Psoas muscle (tissue), 8 donors: ENCODE results near the gene REV3L. TPM values are rescaled to one million over a fixed set of nuclear protein-coding genes. Genes with fewer than 3 reads are reported as not detected.
"Not testable (repeated sequence)": the region's sequence is repeated elsewhere in the genome, so short reads cannot be mapped to it uniquely, and the experiment has no call there.

Experiments
- ATAC-seq, 4 donors: fragments of 200-7000 bp; cut with Tn5 transposase; one replicate each; pipeline ENCODE4 v1.9.1; 2020; ENCODE audit warnings: moderate library complexity in 3 of 4, mild to moderate bottlenecking in 2 of 4
- DNase-seq, 2 donors: peaks; one replicate each; pipeline ENCODE4 v3.0.0-alpha.2; 2020
- H3K27ac ChIP-seq: fragments of 200-600 bp; one replicate; pipeline ENCODE4 v1.8.0; 2022
- H3K27me3 ChIP-seq, 3 donors: fragments of 200-600 bp in 1 of 3; one replicate each; pipeline versions ENCODE4 v1.6.1 to v1.8.0; 2013 to 2022; ENCODE audit warnings: low read length in 2 of 3, mild to moderate bottlenecking in 2 of 3, moderate library complexity in 1 of 3; ENCODE audit not compliant: insufficient read depth in 3 of 3
- H3K36me3 ChIP-seq, 2 donors: fragments of 200-600 bp in 1 of 2; one replicate each; pipeline versions ENCODE4 v1.6.1 to v1.8.0; 2013 to 2022; ENCODE audit warnings: low read depth in 1 of 2, mild to moderate bottlenecking in 1 of 2, moderate library complexity in 1 of 2; ENCODE audit not compliant: insufficient read depth in 1 of 2
- H3K4me1 ChIP-seq: fragments of 200-600 bp; one replicate; pipeline ENCODE4 v1.8.0; 2022
- H3K4me3 ChIP-seq: fragments of 200-600 bp; one replicate; pipeline ENCODE4 v1.8.0; 2022; ENCODE audit warnings: mild to moderate bottlenecking
- H3K9me3 ChIP-seq: fragments of 200-600 bp; one replicate; pipeline ENCODE4 v1.8.0; 2022
- WGBS, 3 donors: extraction: QIAGEN DNeasy Blood & Tissue Kit; methylation state at CpG; one replicate each; pipeline versions ENCODE4 v1.1.6 to v1.1.7; 2013; 5-methylcytosine and 5-hydroxymethylcytosine counted together
- intact Hi-C, 2 donors: fragments of 100-400 bp; cut with DNase I; formaldehyde crosslinking; loops; one replicate each; pipeline versions ENCODE4 v1.11.0 to v1.14.2; 2022
- polyA plus RNA-seq, 3 donors: library from polyadenylated mRNA; stranded (reverse); fragments of 200-250 nt; gene quantifications; one replicate each; pipeline ENCODE4 v1.2.3, GENCODE V29; 2013
- total RNA-seq, 4 donors: library from RNA; stranded (reverse); fragmentation: NEBNext Ultra II Directional in 2 of 4; extraction: Animal tissue kit (Norgen Biotek cat#: 25700) in 2 of 4; gene quantifications; one replicate each; pipeline versions ENCODE4 v1.2.1 to v1.2.4, GENCODE V29; 2021 to 2023
- TF ChIP-seq, protein P1 (sequence below): fragments of 200-600 bp; IDR thresholded peaks from one replicate; pipeline ENCODE4 v1.8.0; 2022; ENCODE audit warnings: antibody characterized with exemption
- donor health status: healthy with polysubstance abuse.
- donor health status: DM: no; HTN: no; CAD: no; lungs with moderate emphysema.
- donor health status: Bipolar disorder and iron deficiency.
- donor health status: healthy.
- donor health status: DM: yes; HTN: yes; CAD: no.
- donor health status: DM: no; HTN: no; CAD: no.
- donor health status: DM: no; HTN: no; CAD: no.
- donor health status: DM: yes; HTN: yes; CAD: no.

REV3L gene
- total and polyA plus RNA-seq, 7 donors = 9.0 to 36.3 (median 18.8) TPM

DNA sequence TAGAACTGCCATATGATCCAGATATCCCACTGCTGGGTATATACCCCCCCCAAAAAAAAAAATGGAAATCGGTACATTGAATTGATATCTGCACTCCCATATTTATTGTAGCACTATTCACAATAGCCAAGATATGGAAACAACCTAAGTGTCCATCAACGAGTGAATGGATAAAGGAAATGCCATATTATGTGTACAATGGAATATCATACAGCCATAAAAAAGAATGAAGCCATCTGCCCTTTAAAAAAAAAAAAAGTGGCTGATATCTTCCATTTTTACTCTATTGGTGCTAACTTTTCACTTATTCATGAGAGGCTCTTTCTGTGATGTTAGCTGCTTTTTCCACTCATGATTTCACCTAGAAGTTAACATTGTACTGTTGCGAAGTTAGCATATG is 156.5 kb downstream of the REV3L start:
- Histone ChIP-seq H3K27me3 (no peaks in the 10 kb centered on the region), H3K9me3 (no peaks in the 10 kb centered on the region), H3K27ac (no peak overlapping the region), H3K4me1 (no peaks in the 10 kb centered on the region), H3K4me3 (no peak overlapping the region), H3K36me3 (peaks cover 0 to 99% of the 10 kb centered on the region in 2 donors)
- WGBS, 3 donors = 97 to 98% (median 98%) methylated on average over 3 of the region's 3 CpGs
- ATAC-seq (no peak), DNase-seq (no peak)
- TF ChIP-seq, protein P1, sequence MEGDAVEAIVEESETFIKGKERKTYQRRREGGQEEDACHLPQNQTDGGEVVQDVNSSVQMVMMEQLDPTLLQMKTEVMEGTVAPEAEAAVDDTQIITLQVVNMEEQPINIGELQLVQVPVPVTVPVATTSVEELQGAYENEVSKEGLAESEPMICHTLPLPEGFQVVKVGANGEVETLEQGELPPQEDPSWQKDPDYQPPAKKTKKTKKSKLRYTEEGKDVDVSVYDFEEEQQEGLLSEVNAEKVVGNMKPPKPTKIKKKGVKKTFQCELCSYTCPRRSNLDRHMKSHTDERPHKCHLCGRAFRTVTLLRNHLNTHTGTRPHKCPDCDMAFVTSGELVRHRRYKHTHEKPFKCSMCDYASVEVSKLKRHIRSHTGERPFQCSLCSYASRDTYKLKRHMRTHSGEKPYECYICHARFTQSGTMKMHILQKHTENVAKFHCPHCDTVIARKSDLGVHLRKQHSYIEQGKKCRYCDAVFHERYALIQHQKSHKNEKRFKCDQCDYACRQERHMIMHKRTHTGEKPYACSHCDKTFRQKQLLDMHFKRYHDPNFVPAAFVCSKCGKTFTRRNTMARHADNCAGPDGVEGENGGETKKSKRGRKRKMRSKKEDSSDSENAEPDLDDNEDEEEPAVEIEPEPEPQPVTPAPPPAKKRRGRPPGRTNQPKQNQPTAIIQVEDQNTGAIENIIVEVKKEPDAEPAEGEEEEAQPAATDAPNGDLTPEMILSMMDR = no peak
- intact Hi-C loops = no loop called here

- WGBS, 3 donors = 34 to 42% (median 37%) methylated on average over 2 of the region's 2 CpGs
- ATAC-seq = peak in 1 of 4 donors; percentile 62
- Histone ChIP-seq H3K27ac (no peak overlapping the region), H3K4me1 (no peaks in the 10 kb centered on the region), H3K36me3 (peaks cover 0 to 95% of the 10 kb centered on the region in 2 donors), H3K4me3 (no peak overlapping the region), H3K9me3 (no peaks in the 10 kb centered on the region), H3K27me3 (no peaks in the 10 kb centered on the region)
- intact Hi-C loops = no loop called here
- TF ChIP-seq, protein P1 = no peak
- no peak for DNase-seq
Measured at GRCh38 chr6:111322145-111322544, 160.9 kb downstream of the REV3L start.

DNA sequence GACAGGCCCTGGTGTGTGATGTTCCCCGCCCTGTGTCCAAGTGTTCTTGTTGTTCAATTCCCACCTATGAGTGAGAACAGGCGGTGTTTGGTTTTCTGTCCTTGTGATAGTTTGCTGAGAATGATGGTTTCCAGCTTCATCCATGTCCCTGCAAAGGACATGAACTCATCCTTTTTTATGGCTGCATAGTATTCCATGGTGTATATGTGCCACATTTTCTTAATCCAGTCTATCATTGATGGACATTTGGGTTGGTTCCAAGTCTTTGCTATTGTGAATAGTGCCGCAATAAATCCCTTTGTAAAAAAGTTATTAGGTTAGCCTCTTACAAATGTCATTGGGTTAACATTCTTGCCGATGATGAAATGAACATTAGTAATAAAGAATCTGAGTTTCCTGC is 175.1 kb downstream of the REV3L start:
- intact Hi-C loops = loop anchor here in 1 of 2 donors (5.0 kb wide), 1 partner anchor 46 kb away; no protein-coding TSS in a partner anchor
- ATAC-seq, H3K27ac ChIP-seq, DNase-seq, H3K4me1 ChIP-seq, H3K4me3 ChIP-seq, H3K9me3 ChIP-seq, H3K27me3 ChIP-seq: not testable (repeated sequence)
- H3K36me3 ChIP-seq = peaks cover 6 to 84% of the 10 kb centered on the region in 2 donors
- 98% methylated on average over 4 of the region's 4 CpGs for WGBS, 3 donors

DNA sequence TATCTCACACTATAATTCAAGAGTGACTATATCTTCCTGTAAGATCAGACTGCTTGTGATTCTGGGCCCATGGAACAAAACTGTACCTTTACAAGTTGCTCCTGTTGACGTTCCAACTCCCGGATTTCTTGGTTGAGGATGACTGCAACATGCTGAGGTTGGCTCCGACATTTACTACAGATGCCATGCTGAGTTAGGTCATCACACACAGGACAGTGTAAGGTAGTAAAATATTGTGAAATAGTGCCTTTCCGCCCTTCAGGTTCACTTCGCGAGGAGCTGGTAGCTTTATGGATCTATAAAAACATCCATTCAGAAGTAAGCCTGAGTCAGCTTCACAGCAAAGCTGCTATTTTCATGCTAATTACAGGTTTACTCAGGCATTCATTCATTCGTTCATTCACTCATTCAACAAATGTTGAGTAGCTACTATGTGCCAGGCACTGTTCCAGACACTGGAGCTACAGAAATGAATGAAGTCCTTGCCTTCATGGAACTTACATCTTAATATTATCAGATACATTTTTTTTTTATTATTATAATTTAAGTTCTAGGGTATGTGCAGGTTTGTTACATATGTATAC is 175.7 kb downstream of the REV3L start:
- intact Hi-C loops = loop anchor here in 1 of 2 donors (5.0 kb wide), 1 partner anchor 45 kb away; no protein-coding TSS in a partner anchor
- H3K27ac ChIP-seq = no peak overlapping the region
- H3K4me3 ChIP-seq = no peak overlapping the region
- no peaks in the 10 kb centered on the region for H3K27me3 ChIP-seq
- DNase-seq (no peak), ATAC-seq (peak in 3 of 4 donors; percentile 56 to 68 (median 58))
- peaks cover 6 to 78% of the 10 kb centered on the region in 2 donors for H3K36me3 ChIP-seq
- 71 to 80% (median 73%) methylated on average over 7 of the region's 7 CpGs for WGBS, 3 donors
- no peaks in the 10 kb centered on the region for H3K9me3 ChIP-seq
- TF ChIP-seq, protein P1 = no peak
- H3K4me1 ChIP-seq = peaks cover 3% of the 10 kb centered on the region

GRCh38 chr6:111306104-111306888 is 176.7 kb downstream of the REV3L start:
- peaks cover 6 to 68% of the 10 kb centered on the region in 2 donors for H3K36me3 ChIP-seq
- no peak for DNase-seq
- no peak overlapping the region for H3K27ac ChIP-seq
- H3K4me3 ChIP-seq = no peak overlapping the region
- H3K27me3 ChIP-seq = no peaks in the 10 kb centered on the region
- ATAC-seq = no peak
- H3K4me1 ChIP-seq = peaks cover 8% of the 10 kb centered on the region
- intact Hi-C loops = loop anchor here in 1 of 2 donors (5.0 kb wide), 1 partner anchor 44 kb away; no protein-coding TSS in a partner anchor
- TF ChIP-seq, protein P1 = no peak
- WGBS, 3 donors = 88 to 96% (median 90%) methylated on average over 8 of the region's 8 CpGs
- no peaks in the 10 kb centered on the region for H3K9me3 ChIP-seq
